ENCODE results near the gene ACTG1. TPM values are rescaled to one million over a fixed set of nuclear protein-coding genes. Genes with fewer than 3 reads are reported as not detected.

ACTG1 gene
- polyA plus RNA-seq, 6 donors from 2014 or later = 664 to 1,094 (median 872) TPM

DNA sequence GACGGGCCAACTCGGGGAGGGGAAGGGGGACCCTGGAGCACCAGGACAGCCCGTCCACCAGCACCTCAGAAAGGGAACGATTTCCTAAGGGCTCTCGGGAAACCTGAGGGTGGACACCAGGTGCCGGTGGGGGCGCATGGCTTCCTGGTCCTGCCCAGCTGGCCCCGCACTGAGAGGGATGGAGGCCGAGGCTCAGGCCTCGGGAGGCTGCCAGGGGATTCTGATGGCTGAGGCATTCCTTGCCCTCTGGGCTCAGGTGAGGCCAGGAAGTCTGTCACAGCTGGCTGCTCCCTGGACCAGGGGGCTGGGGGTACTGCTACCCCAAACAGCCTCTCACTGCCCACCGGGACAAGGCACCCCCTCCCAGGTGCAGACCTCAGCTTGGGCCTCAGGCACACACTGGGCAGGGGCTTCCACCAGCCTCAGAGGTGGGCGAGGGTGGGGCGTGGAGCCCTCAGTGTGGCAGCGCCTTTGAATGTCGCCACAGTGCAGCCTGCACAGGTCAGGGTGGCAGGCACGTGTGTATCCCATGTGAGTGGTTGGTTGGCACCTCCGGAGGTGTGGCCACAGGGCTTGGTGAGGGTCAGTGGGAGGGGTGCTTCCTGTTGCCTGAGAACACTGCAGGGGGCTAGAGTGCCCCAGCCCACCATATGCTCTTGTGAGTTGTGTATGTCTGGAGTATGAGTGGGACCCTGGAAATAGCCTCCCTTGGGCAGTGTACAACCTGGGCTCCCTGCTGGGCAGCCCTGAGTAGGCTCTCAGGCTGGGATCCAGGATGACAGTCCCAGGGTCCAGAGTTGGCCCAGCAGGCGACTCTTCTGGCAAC lies 11.7 kb upstream of the ACTG1 start:
- Mint-ChIP-seq H3K4me1 (peaks cover 7 to 22% (median 14%) of the 10 kb centered on the region in 3 donors), H3K9me3 (no peaks in the 10 kb centered on the region), H3K4me3 (no peak overlapping the region), H3K27ac (peak overlapping the region in 1 of 6 donors; percentile 22), H3K27me3 (peaks cover 0 to 9% (median 0%) of the 10 kb centered on the region in 3 donors), H3K36me3 (no peaks in the 10 kb centered on the region)
- DNase-seq (no peak), ATAC-seq (ENCODE audit: low read depth in 2 of 2) (no peak)

GRCh38 chr17:81523402-81524038 lies 10.9 kb upstream of the ACTG1 start:
- Mint-ChIP-seq H3K27ac (peak overlapping the region in 1 of 6 donors; percentile 81), H3K27me3 (peaks cover 0 to 9% (median 0%) of the 10 kb centered on the region in 3 donors), H3K4me3 (peak overlapping the region in 1 of 8 donors; percentile 18)

GRCh38 chr17:81522491-81523401 lies 10.1 kb upstream of the ACTG1 start:
- peak overlapping the region in 2 of 8 donors; percentile 21 to 41 for H3K4me3 Mint-ChIP-seq
- peaks cover 0 to 8% (median 0%) of the 10 kb centered on the region in 3 donors for H3K27me3 Mint-ChIP-seq
- DNase-seq (no peak), ATAC-seq (ENCODE audit: low read depth in 2 of 2) (peak in 1 of 2 donors; percentile 32)
- peaks cover 12 to 30% (median 23%) of the 10 kb centered on the region in 3 donors for H3K4me1 Mint-ChIP-seq
- H3K9me3 Mint-ChIP-seq = no peaks in the 10 kb centered on the region
- no peaks in the 10 kb centered on the region for H3K36me3 Mint-ChIP-seq
- no peak overlapping the region for H3K27ac Mint-ChIP-seq

More at GRCh38 chr17:81523402-81524038, 10.9 kb upstream of the ACTG1 start:
- Mint-ChIP-seq H3K9me3 (no peaks in the 10 kb centered on the region), H3K4me1 (peaks cover 7 to 22% (median 16%) of the 10 kb centered on the region in 3 donors), H3K36me3 (no peaks in the 10 kb centered on the region)
- DNase-seq (no peak), ATAC-seq (ENCODE audit: low read depth in 2 of 2) (no peak)

DNA sequence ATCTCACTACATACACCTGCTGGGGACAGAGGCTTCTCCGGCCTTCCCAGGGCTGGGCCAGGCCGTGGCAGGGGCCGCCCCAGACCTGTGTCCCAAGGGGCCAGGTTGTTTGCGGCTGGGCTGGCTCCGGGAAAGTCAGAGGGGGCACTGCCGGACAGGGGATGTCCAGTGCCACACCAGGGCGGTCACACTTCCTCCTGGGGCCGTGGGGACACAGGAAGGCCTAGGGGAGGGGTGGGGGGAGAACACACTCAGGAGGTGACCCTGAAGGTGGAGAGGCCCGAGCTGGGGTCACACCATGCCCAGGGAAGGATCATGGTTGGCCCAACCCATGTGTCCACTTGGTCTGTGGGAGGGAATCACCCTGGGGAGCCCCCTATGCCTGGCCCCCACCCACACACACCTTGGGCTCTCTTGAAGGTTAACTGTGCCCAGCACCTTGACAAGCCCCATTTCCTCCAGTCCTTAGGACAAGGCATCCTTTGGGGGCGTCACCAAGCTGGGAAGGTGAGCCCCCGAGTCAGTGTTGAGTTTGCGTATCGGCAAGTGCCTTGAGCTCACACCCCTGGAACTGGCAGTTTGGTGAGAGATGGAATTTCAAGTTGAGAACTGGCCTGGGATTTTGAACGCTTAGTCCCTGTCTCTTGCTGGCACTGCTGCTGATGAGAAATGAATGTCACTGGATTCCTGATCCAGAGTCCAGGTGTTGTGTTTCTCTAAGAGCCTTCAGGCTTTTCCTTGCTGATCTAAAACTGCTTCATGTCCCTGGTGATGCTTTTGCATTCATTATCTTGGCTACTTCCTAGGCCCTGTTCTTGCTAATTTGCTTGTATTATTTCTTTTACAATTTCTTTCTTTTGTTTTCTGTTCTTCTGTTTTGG lies 7.7 kb upstream of the ACTG1 start:
- peaks cover 12 to 44% (median 41%) of the 10 kb centered on the region in 3 donors for H3K4me1 Mint-ChIP-seq
- ATAC-seq (ENCODE audit: low read depth in 2 of 2) (no peak), DNase-seq (no peak)
- no peaks in the 10 kb centered on the region for H3K27me3 Mint-ChIP-seq
- peak overlapping the region in 3 of 6 donors; percentile 10 to 82 (median 52) for H3K27ac Mint-ChIP-seq
- H3K9me3 Mint-ChIP-seq = no peaks in the 10 kb centered on the region
- no peaks in the 10 kb centered on the region for H3K36me3 Mint-ChIP-seq
- H3K4me3 Mint-ChIP-seq = peak overlapping the region; percentile 25 to 96 (median 76)

DNA sequence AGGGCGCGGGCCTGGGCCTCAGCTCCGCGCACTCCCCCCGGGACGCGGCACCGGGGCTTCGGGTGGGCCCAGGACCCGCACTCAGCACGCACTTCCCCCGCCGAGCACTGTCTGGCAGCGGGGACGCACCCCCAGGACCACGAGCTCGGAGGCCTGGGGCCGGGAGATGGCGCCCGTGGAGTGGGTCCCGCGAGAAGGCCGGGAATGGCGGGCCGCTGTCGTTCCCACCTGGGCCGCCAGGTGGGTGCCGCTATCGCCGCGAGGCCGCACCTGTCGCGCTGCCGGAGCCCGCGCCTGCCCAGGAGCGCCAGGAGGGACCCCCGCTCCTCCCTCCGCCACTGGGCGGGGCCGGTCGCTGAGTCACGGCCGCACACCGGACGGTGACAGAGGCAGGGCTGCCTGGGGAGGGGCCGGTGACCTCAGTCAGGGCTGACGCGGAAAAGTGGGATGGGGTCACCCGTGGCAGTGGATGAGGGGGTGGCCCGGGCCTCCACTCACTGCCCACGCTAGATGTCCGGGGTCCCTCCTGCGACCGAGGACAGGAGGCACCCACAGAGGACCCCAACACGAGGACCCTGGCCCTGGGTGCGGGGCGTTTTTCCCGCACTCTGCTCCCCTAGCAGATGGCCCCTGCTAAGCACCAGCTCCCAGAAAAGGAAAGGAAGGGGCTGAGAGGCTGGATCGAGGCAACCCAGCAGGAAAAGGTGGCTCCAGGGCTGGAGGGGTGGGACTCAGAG lies 6.9 kb upstream of the ACTG1 start:
- no peaks in the 10 kb centered on the region for H3K27me3 Mint-ChIP-seq
- peak overlapping the region; percentile 58 to 96 (median 84) for H3K4me3 Mint-ChIP-seq
- peak overlapping the region in 3 of 6 donors; percentile 38 to 76 (median 60) for H3K27ac Mint-ChIP-seq
- H3K4me1 Mint-ChIP-seq = peaks cover 12 to 44% (median 41%) of the 10 kb centered on the region in 3 donors
- peak; percentile 35 to 43 for ATAC-seq (ENCODE audit: low read depth in 2 of 2)
- H3K9me3 Mint-ChIP-seq = no peaks in the 10 kb centered on the region
- H3K36me3 Mint-ChIP-seq = no peaks in the 10 kb centered on the region
- DNase-seq = peak; percentile 72

- peaks cover 12 to 44% (median 41%) of the 10 kb centered on the region in 3 donors for H3K4me1 Mint-ChIP-seq
- DNase-seq (no peak), ATAC-seq (ENCODE audit: low read depth in 2 of 2) (no peak)
- H3K4me3 Mint-ChIP-seq = peak overlapping the region; percentile 93 to 97 (median 96)
- H3K36me3 Mint-ChIP-seq = no peaks in the 10 kb centered on the region
- H3K27ac Mint-ChIP-seq = peak overlapping the region in 3 of 6 donors; percentile 95 to 99 (median 96)
- H3K9me3 Mint-ChIP-seq = no peaks in the 10 kb centered on the region
- no peaks in the 10 kb centered on the region for H3K27me3 Mint-ChIP-seq
Measured at GRCh38 chr17:81518785-81519283, 6.2 kb upstream of the ACTG1 start.

- no peak for DNase-seq
- Mint-ChIP-seq H3K4me1 (peaks cover 14 to 46% (median 41%) of the 10 kb centered on the region in 3 donors), H3K9me3 (no peaks in the 10 kb centered on the region), H3K27me3 (no peaks in the 10 kb centered on the region), H3K4me3 (peak overlapping the region; percentile 93 to 97 (median 96)), H3K27ac (peak overlapping the region; percentile 72 to 99 (median 96)), H3K36me3 (no peaks in the 10 kb centered on the region)
- ATAC-seq (ENCODE audit: low read depth in 2 of 2) = no peak
Measured at GRCh38 chr17:81518113-81518784, 5.7 kb upstream of the ACTG1 start.

DNA sequence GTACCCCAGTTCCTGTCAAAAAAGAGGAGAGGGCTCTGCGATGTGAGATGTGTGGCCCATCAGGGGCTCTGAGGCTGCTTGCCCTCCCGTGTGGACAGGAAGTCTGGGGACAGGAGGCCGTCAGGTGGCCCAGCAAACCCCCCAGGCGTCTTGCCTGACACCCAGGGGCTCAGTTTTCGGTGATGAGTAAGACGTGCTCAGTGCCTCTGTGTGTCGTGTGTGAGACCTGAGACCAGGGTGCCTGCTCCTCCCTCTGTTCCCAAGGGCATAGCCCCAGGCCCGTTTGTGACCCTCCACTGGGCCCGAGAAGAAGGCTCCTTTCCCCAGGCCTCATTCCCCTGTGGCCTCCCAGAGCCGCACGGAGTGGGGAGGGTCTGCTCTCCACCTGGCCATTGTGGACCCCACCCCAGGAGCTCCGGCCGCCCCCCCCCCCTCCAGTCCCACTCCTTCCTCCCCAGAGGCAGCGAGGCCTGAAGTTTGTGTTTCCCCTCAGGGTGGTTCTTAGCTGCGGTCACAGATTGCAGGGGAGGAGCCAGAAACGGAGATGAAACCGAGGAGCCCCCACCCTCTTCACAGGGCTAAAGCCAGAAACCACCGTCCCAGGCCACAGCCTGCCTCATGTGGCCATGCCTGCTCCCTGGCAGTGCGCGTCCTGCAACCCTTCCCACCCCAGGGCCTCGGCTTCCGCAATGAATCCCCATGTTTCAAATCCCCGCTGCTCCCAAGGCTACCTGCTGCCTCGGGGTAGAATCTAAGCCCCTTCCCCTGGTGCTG lies 4.9 kb upstream of the ACTG1 start:
- DNase-seq (peak; percentile 81), ATAC-seq (ENCODE audit: low read depth in 2 of 2) (peak; percentile 55 to 58)
- H3K4me3 Mint-ChIP-seq = peak overlapping the region; percentile 93 to 97 (median 96)
- H3K36me3 Mint-ChIP-seq = no peaks in the 10 kb centered on the region
- H3K9me3 Mint-ChIP-seq = no peaks in the 10 kb centered on the region
- peaks cover 14 to 40% (median 37%) of the 10 kb centered on the region in 3 donors for H3K4me1 Mint-ChIP-seq
- peak overlapping the region; percentile 72 to 99 (median 96) for H3K27ac Mint-ChIP-seq
- no peaks in the 10 kb centered on the region for H3K27me3 Mint-ChIP-seq

DNA sequence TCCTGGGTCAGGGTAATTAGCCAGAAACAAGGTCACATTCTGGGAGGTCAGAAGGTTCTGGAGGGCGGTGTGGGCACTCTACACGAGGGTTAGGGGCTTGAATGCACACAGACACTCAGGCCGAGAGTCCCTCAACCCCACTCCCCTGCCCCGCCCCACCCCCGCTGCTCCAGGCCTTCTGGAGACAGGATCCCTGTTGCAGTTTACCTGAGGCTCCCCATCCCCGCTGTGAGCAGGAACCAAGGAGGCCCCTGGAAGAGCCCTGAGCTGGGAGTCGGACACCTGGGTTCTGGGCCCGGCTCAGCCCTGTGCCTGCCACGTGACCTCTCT lies 4.4 kb upstream of the ACTG1 start:
- DNase-seq (no peak), ATAC-seq (ENCODE audit: low read depth in 2 of 2) (no peak)
- Mint-ChIP-seq H3K36me3 (no peaks in the 10 kb centered on the region), H3K4me1 (peaks cover 16 to 39% (median 36%) of the 10 kb centered on the region in 3 donors), H3K4me3 (peak overlapping the region; percentile 93 to 97 (median 96)), H3K27ac (peak overlapping the region; percentile 72 to 99 (median 92)), H3K9me3 (no peaks in the 10 kb centered on the region), H3K27me3 (no peaks in the 10 kb centered on the region)

- no peak for DNase-seq
- Mint-ChIP-seq H3K4me1 (peaks cover 22 to 45% (median 40%) of the 10 kb centered on the region in 3 donors), H3K36me3 (peaks cover 4 to 5% of the 10 kb centered on the region in 2 donors), H3K27me3 (no peaks in the 10 kb centered on the region), H3K27ac (peak overlapping the region in 5 of 6 donors; percentile 30 to 99 (median 89)), H3K4me3 (peak overlapping the region; percentile 93 to 97 (median 96)), H3K9me3 (no peaks in the 10 kb centered on the region)
- ATAC-seq (ENCODE audit: low read depth in 2 of 2) = no peak
Measured at GRCh38 chr17:81516439-81516838, 3.8 kb upstream of the ACTG1 start.
